WI38 (cell line): ENCODE results near the gene MX1.

ENCODE experiments used
- H3K4me3 ChIP-seq: 2 replicates; pipeline ENCODE4 v1.5.1; 2011; ENCODE audit warnings: low read depth, mild to moderate bottlenecking, control low read depth, low read length
- TF ChIP-seq, protein P1 (sequence below): IDR thresholded peaks from 2 replicates; pipeline ENCODE4 v1.5.1; 2012; ENCODE audit warnings: low read depth, mild to moderate bottlenecking, control low read depth, low read length

Gene MX1

DNA sequence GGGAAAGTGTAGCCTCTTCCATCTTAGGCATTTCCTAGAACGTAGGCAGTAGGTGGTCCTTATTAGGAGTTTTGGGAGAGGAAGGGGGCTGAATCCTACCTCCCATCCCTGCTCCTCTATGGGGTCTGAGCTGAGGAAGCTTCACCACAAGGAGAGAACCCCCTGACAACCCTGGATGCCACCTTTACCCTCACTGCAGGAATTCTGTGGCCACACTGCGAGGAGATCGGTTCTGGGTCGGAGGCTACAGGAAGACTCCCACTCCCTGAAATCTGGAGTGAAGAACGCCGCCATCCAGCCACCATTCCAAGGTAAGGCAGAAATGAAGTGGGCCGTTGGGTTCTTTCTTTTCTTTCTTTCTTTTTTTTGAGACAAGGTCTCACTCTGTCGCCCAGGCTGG is 1.5 kb downstream of the MX1 start:
- no peak overlapping the region for H3K4me3 ChIP-seq
- TF ChIP-seq, protein P1, sequence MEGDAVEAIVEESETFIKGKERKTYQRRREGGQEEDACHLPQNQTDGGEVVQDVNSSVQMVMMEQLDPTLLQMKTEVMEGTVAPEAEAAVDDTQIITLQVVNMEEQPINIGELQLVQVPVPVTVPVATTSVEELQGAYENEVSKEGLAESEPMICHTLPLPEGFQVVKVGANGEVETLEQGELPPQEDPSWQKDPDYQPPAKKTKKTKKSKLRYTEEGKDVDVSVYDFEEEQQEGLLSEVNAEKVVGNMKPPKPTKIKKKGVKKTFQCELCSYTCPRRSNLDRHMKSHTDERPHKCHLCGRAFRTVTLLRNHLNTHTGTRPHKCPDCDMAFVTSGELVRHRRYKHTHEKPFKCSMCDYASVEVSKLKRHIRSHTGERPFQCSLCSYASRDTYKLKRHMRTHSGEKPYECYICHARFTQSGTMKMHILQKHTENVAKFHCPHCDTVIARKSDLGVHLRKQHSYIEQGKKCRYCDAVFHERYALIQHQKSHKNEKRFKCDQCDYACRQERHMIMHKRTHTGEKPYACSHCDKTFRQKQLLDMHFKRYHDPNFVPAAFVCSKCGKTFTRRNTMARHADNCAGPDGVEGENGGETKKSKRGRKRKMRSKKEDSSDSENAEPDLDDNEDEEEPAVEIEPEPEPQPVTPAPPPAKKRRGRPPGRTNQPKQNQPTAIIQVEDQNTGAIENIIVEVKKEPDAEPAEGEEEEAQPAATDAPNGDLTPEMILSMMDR, result no peak

DNA sequence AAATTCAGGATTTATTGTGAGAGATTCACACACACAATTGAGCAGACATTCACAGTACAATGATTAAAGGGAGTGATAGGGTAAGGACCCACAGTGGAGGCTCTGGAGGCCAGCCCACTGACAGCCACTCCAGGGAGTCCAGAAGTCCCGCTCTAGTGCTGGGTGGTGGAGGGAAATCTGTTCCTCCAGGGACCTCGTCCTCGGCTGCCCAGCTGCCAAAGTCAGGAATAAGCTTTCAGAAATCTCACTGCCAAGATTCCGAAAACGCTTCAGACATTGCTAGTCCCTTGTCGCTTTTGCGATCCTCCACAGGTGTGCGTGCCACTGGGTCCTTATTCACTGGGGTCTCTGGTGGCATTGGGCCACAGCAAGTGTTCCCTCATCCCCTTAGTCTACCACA is 2.3 kb downstream of the MX1 start:
- H3K4me3 ChIP-seq, result no peak overlapping the region
- TF ChIP-seq, protein P1, result no peak

DNA sequence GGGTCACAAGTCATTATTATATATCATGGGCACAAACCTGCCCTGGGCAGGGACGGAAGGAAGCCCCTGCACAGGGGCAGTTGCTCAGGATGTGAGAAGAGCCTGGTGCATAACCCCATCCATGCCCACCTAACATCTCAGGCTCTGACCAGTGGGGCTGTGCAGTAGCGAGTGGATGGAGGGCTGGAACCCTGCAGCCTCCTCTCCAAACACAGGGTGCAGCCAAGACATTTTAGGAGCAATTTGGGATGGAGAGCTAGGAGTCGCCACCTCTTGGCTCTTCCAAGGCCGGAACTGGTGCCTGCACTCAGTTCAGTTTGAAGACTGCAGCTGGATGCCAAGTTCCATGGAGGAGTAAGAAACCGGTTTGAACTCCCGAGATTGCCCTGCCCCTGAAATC is 2.8 kb downstream of the MX1 start:
- H3K4me3 ChIP-seq, result no peak overlapping the region
- TF ChIP-seq, protein P1, result no peak

DNA sequence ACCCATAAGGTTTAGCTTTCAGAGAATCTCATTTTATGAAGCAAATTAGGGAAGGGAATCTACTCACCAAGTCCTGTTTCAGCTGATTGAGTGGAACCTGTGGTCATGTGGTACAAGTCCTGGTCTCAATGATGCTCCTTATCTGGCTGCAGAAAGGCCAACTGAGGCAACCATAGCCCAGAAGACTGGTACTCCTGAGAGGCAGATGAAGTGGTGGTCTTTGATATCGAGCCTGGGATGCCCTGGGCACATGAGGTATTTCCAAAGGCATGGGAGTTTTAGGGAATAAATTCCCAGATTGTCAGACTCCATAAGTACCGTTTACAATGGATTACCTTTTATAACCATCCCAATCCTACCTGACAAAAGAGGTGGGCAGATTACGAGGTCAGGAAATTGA is 3.3 kb downstream of the MX1 start:
- no peak overlapping the region for H3K4me3 ChIP-seq
- TF ChIP-seq, protein P1, result no peak

DNA sequence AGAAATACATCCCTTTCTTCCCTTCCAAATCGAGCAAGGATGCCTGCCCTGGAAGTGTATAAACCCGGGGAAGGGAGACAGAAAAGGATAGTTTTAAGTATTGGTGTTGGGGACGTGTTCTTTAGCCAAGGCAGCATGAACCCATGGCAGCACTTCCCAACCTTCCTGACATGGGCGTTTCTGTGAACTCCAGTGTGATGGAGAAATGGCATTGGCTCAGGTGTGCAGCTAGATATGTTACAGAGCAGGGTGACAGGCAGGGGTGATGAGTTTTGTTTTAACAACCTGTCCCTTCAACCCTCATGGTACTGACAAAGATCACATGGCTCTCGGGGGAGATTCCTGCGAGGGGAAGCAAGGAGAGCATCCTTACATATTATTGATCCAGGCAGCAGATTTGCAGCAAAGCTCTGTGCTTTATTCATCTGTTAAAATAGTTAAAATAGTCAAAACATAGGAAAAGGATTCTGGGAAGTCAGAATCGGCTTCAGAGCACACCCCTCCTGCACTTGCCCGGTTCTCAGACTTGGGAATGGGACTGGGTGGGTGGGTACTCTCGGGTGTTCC is 4.0 kb downstream of the MX1 start:
- TF ChIP-seq, protein P1, result no peak
- H3K4me3 ChIP-seq, result no peak overlapping the region

DNA sequence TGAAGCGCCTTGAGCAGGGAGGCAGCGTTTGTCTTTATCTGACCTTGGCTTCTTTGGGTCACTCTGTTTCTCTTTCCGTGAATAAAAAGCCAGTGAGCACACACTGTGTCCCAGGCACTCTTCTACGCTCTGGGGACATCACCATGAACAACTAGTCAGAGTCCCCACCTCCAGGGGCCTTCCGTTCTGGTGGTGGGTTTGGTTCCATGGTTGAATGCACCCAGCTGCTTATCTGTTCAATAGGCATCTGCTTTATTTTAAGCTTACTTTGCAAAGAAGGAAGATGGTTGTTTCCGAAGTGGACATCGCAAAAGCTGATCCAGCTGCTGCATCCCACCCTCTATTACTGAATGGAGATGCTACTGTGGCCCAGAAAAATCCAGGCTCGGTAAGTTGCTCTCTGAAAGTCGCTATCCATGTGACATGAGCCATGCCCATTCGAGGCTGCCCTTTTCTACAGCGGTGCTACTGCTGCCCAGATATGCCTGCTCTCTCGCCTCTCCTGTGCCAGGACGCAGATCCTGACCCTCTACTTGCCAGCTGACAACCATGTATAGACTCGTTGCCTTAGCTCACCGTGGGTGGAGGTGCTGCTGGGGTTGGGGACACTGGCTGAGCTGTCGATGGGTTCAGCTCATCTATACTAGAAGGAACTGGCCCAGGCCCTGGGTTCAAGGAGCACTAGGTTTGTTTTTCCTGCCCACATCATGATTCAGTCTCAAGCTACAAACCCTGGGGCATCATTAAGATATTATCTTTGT is 5.9 kb downstream of the MX1 start:
- H3K4me3 ChIP-seq, result no peak overlapping the region
- TF ChIP-seq, protein P1, result no peak
